HG03354 (cell line): ENCODE data around the gene LTB.

Experiments used
- ATAC-seq: cut with Tn5 transposase; IDR thresholded peaks from one replicate; pipeline ENCODE4 v1.9.1; 2021; ENCODE audit warnings: mild to moderate bottlenecking; ENCODE audit not compliant: unreplicated experiment, poor library complexity, severe bottlenecking

Gene LTB

GRCh38 chr6:31578184-31579118 lies 3.8 kb downstream of the LTB start:
- no peak for ATAC-seq

- ATAC-seq = no peak
Observed at GRCh38 chr6:31577579-31577966, 4.7 kb downstream of the LTB start.

GRCh38 chr6:31576897-31577578 lies 5.2 kb downstream of the LTB start:
- ATAC-seq = no peak

GRCh38 chr6:31575952-31576685 lies 6.1 kb downstream of the LTB start:
- ATAC-seq = no peak

- ATAC-seq = no peak
Observed at GRCh38 chr6:31575335-31575901, 6.8 kb downstream of the LTB start, which contains the start of gene TNF. TNF (plus strand) TSS chr6:31575565; CDS start chr6:31575742, 177 bp downstream.

- ATAC-seq = no peak
Observed at GRCh38 chr6:31574106-31575061, 7.8 kb downstream of the LTB start.

- no peak for ATAC-seq
Observed at GRCh38 chr6:31573239-31574105, 8.8 kb downstream of the LTB start.

GRCh38 chr6:31572041-31572911 lies 9.9 kb downstream of the LTB start, which contains the start of gene LTA:
LTA (plus strand) TSS chr6:31572289; CDS start chr6:31572743, 454 bp downstream.
- ATAC-seq = peak; percentile 43

- no peak for ATAC-seq
Observed at GRCh38 chr6:31569861-31570536, 12.2 kb downstream of the LTB start.

- peak; percentile 74 for ATAC-seq
Observed at GRCh38 chr6:31568537-31568961, 13.7 kb downstream of the LTB start.

GRCh38 chr6:31567531-31568370 lies 14.5 kb downstream of the LTB start:
- ATAC-seq = no peak

GRCh38 chr6:31560697-31561058 lies 21.5 kb downstream of the LTB start:
- ATAC-seq = no peak

GRCh38 chr6:31559958-31560696 lies 22.1 kb downstream of the LTB start:
- ATAC-seq = peak; percentile 69

- ATAC-seq = peak; percentile 4
Observed at GRCh38 chr6:31559606-31559957, 22.6 kb downstream of the LTB start.
